Heart left ventricle (tissue), 13 donors: ENCODE data around the gene ALDOA.

Source experiments
- POLR2A ChIP-seq, 2 donors: fragments of 450-650 bp; IDR thresholded peaks; one replicate each; pipeline ENCODE4 v1.6.1; 2017; ENCODE audit warnings: antibody characterized with exemption in 2 of 2, mild to moderate bottlenecking in 2 of 2, moderate library complexity in 2 of 2
- TF ChIP-seq, protein P1 (sequence below), 12 donors: fragments of 200-600 bp; sonication (generic) in 4 of 12; IDR thresholded peaks; one replicate each; pipeline versions ENCODE4 v1.5.0 to v1.8.0; 2018 to 2022; ENCODE audit warnings: antibody characterized with exemption in 12 of 12, mild to moderate bottlenecking in 5 of 12
- donor health status: ischemic (EF 13 %, LVEDD 7.1; RV severe dilation, severe dysfunction).
- donor health status: DM: no; HTN: yes; CAD: no.
- donor health status: DM: no; HTN: no; CAD: no.
- donor health status: ischemic (EF 25% LVEDD 6.9; RV normal size, moderate dysfunction).
- donor health status: ischemic (EF 25% LVEDD 5.7; RV mildly dilated, moderate dysfunction).
- donor health status: ischemic (EF 35%, LVEDD 5.7; RV mildly dilated, moderate dysfunction).
- donor health status: nonischemic (EF 11% LVEDD 7.7; RV severe dilation, severe dysfunction).
- donor health status: DM: yes; HTN: yes; CAD: no.
- donor health status: PGD.
- donor health status: ischemic (EF 29% LVEDD 5.4; RV normal size, mild dysfunction).
- donor health status: nonischemic (EF 23%, LVEDD 6.1; RV moderate dilation, normal function).

GRCh38 chr16:30025574-30025973 lies 40.0 kb upstream of the ALDOA start:
- TF ChIP-seq, protein P1, sequence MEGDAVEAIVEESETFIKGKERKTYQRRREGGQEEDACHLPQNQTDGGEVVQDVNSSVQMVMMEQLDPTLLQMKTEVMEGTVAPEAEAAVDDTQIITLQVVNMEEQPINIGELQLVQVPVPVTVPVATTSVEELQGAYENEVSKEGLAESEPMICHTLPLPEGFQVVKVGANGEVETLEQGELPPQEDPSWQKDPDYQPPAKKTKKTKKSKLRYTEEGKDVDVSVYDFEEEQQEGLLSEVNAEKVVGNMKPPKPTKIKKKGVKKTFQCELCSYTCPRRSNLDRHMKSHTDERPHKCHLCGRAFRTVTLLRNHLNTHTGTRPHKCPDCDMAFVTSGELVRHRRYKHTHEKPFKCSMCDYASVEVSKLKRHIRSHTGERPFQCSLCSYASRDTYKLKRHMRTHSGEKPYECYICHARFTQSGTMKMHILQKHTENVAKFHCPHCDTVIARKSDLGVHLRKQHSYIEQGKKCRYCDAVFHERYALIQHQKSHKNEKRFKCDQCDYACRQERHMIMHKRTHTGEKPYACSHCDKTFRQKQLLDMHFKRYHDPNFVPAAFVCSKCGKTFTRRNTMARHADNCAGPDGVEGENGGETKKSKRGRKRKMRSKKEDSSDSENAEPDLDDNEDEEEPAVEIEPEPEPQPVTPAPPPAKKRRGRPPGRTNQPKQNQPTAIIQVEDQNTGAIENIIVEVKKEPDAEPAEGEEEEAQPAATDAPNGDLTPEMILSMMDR (IDR thresholded peaks at IDR 0.05), result no peak
- no peak for TF ChIP-seq POLR2A (IDR thresholded peaks at IDR 0.05)
